Stimulated activated CD4-positive, alpha-beta T cell treated with anti-CD3 and anti-CD28 coated beads, Interleukin-12 subunit alpha, Interleukin-12 subunit beta, amount 100 ng/mL, for 24 hours (primary cell): ENCODE measurements around the gene GNAI3.

ENCODE experiments used
- DNase-seq, 2 experiments: peaks; one replicate each; pipeline ENCODE4 v3.0.0-alpha.2; 2020; ENCODE audit warnings: low read depth in 2 of 2

Gene GNAI3

DNA sequence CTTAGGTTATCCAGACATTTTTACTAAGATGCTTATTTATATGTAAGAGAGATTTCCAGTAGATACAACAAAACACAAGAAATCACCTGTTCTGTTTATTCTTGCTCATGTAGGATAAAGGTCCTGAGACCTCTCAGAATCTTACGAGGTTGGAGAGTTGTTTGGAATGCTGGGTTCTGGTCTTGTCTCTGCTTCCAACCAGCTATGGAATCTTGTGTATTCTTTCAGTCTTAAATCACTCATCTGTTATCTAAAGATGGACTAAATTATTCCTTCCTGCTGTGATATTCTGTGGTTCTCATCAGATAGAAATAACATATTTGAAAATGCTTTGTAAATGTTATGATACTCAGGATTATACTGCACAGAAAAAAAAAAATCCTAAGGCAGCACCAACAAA lies 49.7 kb downstream of the GNAI3 start:
- no peak for DNase-seq

GRCh38 chr1:109598655-109599054 lies 50.2 kb downstream of the GNAI3 start:
- DNase-seq = no peak

DNA sequence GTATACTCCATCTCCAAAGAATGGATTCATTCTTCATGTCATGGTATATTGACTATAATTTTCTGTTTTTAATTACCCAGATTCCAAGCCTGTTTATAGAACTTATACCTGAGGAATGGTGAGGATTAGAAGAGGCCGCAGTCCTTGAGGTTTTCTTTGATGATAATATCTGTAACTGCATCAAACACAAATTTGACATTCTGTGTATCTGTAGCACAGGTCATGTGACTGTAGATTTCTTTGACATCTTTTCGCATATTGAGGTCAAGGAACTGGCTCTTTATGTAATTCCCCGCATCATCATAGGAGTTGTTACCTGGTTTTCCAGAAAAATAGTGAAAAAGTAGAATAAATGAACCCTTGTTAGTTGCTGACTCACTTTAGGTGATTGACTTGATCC lies 54.8 kb downstream of the GNAI3 start:
- DNase-seq = no peak

DNA sequence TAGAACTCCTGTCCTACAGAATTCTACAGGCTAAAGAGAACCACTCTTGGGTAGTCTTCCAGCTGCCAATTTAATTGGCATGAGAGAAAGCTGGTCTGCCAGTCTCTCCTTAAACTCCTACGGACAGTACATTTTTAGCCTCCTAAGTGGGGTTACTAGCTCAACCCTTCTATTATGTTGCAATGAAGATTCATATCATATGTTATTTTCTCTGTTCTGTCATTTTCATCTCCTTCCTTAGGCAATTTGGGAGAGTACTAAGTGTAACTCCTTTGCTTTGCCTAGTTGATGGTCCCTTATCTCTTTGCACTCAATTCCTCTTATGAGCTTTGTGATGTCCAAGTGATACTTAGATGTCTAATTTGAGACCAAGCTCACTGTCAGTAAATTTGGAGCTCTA lies 57.0 kb downstream of the GNAI3 start:
- no peak for DNase-seq

DNA sequence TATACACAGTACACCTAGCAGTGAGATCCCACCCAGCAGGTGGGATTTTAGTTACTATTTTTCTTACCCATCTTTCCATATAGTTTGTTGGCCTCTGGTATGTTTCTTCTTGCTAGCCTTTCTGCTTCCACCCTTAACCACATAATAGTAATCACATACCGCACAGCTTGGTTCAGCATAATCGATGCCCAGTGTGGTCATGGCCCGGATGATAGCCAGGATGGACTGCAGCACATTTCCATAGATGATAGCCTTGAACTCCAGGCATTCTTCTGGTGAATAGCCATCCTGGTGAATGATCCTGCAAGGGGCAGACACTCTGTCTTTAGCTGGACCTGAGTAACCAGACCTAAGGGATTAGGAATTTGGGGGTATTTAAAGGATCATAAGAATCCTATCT lies 61.5 kb downstream of the GNAI3 start:
- no peak for DNase-seq

- DNase-seq = no peak
Measured at GRCh38 chr1:109610609-109611307, 62.3 kb downstream of the GNAI3 start.

DNA sequence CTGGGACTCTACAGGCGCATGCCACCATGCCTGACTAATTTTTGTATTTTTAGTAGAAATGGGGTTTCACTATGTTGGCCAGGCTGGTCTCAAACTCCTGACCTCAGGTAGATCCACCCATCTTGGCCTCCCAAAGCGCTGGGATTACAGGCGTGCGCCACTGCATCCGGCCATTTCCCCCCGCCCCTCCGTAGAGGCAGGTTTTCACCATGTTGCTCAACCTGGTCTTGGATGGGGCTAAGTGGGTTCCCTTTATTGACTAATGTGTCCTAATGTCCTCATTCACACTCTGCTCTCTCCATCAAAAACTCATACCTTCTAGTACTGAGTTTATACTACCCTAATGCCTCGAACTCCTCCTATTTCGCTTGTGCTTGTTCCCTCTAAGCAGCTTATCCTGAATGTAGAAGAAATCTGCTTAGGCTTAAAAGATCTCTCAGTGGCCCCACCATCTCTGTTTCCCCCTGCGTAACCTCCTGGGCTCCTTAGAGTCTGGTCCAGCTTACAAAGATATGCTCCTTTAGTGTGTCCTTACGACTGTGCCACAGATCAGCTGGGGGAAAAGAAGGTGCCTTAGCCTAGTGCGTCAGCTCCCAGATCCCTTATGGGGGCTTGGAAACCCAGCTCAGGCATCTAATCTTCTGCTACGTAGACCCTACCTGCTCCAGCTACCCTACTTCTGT lies 63.0 kb downstream of the GNAI3 start:
- DNase-seq = no peak

- no peak for DNase-seq
Measured at GRCh38 chr1:109613361-109614147, 65.1 kb downstream of the GNAI3 start.

- DNase-seq = no peak
Measured at GRCh38 chr1:109615879-109616278, 67.5 kb downstream of the GNAI3 start.

- DNase-seq = no peak
Measured at GRCh38 chr1:109616391-109616790, 68.0 kb downstream of the GNAI3 start.

DNA sequence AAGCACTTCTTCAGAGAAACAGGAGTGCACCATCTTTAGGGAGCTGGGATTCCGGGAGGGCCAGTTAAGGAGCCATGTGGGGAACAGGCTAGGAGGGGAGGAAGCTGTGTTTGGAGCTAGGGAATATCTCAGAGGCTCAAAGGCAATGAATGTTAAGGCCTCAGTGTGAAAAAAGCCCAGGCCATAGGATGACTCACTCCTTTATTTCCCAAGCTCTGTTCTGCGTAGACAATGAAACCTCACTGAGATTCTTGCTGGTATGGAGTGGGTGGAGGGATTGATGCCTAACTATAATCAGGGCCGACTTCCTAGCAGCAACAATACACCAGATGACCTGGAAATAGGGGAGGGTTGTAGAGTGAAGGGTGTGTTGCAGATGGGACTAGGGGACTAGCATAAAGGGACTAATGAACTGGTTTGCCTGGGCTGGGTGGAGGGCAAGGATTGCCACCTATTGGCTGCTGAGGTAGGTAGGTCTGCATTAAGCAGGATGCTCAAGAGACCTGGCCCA lies 68.9 kb downstream of the GNAI3 start:
- no peak for DNase-seq

DNA sequence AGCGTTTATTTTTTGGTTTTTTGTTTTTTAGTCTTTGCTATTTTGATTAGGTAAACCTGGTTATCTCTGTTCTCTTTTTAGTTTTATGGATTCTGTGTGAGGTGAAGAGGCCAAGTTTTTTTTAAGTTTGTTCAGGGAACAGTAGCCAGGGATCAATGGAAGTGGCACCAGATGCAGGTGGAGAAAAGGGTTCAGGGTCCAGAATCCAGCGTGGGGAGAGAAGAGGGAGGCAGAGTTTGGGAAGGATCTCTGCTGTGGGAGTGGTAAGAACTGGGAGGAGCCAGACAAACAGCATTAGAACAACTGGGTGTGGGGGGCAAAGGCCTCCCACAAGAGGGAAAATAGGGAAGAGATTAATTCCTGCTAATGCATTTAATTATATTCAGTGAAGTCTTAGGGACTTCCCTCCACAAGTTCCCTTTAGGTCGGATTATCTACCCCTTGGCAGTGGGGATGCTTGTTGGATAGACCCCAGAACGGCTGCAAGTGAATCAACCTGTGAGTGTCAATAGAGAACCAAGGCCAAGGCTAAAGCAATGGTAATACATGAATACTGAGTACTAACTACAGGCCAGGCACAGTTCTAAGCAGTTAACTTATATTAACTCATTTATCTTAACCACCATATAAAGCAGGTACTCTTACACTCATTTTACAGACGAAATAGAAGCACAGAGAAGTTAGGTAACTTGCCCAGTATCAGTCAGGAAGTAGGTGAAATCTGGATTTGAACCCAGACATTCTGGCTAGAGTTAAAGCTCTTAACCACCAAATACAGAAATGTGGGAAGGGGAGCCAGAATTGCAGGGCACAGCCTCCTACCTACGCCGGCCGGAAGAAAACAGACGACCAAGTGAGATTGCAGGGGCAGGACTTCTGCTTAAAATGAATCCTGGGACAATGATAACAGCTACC lies 70.5 kb downstream of the GNAI3 start:
- DNase-seq = no peak

DNA sequence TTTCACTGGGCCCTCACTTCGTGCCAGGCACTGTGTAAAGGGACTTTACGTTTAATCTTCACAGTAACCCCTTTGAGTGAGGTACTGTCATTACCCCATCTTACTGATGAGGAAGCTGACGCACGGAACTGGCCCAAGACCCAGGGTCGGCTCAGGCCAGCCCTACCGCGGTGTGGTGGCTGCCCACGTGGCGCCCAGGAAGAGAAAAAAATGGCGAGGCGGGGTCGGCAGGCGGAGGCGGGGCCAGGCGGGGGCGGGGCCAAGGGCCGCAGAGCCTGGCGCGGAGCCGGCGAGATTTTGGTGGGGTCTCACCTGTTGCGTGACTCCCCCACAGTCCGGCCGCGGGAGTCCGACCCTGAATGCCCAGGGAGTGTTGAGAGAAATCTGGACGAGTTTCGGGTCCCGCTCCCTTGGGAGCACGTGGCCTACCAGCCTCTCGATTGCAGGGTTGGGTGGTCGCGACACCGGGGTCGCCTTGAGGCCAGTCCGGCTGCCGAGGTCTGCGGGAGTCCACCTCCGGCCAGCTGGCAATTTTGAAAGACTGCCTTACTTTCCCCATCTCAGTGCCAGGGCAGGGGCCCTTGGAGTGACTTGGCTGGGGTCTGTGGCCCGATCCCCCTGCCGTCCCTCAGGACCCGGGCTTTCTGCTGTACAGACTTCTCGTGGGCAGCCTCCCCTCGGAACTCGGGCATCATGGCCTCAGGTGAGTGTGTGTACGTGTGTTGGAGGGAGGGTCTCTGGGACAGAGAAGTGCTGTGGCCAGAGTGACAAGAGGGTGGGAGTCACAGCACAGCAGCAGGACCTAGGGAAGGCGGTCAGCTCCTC lies 71.4 kb downstream of the GNAI3 start, which contains the start of the genes AMPD2 and GNAT2:
TSS of gene AMPD2 (plus strand) at position 262 of the 825 bp plus-strand sequence. CDS start 1,339 bp downstream, outside the sequence.
TSS of gene GNAT2 (minus strand) at position 41 of the 825 bp plus-strand sequence. CDS start 6,746 bp downstream, outside the sequence.
- DNase-seq = peak; percentile 55 to 66

DNA sequence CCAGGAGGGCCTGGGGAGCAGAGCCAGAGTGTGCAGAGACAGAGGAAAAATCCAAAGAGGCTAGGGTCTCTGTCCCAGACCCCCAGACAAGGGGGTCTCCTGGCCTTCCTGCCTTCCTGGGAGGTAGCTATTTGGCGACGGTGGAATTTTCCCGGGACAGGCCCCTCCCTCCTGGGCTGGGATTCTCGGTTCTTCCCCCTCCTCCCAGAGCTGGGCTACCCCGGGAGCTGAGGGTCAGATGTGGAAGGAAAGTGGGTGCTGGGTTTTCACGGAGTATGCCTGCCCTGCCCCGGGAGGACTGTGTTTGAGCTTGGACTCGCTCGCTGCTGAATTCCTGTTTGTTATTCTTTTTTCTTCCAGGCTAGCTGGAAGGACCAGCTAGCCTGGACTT lies 72.0 kb downstream of the GNAI3 start:
- DNase-seq = no peak

GRCh38 chr1:109620841-109621286 lies 72.4 kb downstream of the GNAI3 start:
- DNase-seq = peak; percentile 86 to 97

- no peak for DNase-seq
Measured at GRCh38 chr1:109621379-109622136, 73.1 kb downstream of the GNAI3 start.

DNA sequence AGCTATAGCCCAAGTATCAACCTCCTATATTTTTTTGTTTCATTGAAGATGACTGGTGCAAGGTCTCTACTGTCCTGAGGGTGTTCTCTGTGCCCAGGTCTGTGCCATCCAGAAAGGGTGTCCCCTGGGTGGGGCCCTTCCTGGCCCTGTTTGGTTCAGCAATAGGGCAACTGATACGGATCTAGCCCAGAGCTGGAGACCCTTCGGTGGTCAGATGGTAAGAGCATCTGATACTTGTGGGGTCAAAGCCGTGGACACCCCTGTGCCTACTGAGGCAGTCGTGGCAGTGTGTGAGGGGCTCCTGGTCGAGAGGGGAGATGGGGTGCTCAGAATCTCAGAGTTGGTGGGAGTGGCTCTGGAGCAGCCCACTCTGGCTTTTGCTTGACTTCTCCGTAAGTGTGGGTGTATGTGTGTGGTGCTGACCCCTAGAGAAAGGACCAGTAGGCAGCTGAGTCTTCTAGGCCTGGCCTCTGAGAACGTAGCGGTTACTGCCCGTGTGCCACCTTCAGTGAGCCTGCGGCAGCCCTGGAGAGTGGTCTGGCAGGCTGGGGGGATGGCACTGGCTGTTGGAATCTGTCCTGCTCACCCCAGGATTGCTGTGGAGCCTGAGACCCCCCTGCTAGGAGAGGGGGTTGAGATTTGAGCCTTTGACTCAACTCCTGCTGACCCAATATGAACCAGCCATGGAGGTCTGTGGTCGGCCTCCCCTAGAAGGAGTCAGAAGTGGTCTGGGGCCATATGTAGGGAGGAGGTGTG lies 73.9 kb downstream of the GNAI3 start:
- DNase-seq = no peak

DNA sequence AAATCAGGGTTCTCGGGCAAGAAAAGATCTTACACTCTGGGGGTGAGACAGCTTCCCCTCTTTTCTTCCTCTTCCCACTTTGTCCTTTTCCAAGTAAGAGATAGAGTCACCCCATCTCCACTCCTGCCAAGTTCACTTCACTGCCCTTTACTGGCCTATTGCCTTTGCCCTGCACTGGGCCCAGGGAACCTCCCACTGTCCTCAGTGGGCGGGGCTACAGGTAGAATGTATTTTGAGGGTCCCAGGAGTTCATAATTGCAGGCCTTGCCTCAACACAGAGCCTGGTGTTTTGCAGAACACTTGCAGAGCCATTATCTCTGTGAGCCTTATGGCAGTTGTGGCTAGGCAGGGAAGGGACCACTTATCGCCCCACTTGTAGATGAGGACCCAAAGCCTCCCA lies 74.5 kb downstream of the GNAI3 start:
- no peak for DNase-seq
